Natural killer cell (primary cell): ENCODE measurements around the gene GPR152. TPM values are rescaled to one million over a fixed set of nuclear protein-coding genes. Genes with fewer than 3 reads are reported as not detected.

ENCODE experiments used
- ATAC-seq, 3 donors: fragments of 150-1000 bp in 2 of 3; fragments of 200-7000 bp in 1 of 3; cut with Tn5 transposase; 1 replicate in 1 of 3; 2 replicates in 2 of 3; pipeline ENCODE4 v1.10.0; 2021; ENCODE audit warnings: mild to moderate bottlenecking in 2 of 3, moderate library complexity in 2 of 3
- DNase-seq, 2 donors: peaks; one replicate each; pipeline versions ENCODE4 v3.0.0 to v3.0.0-alpha.2; 2013 to 2021; ENCODE audit warnings: mixed read lengths in 1 of 2
- H3K27ac ChIP-seq: one replicate; pipeline ENCODE4 v1.5.1; 2013; ENCODE audit warnings: mild to moderate bottlenecking, low read length
- H3K27me3 ChIP-seq: one replicate; pipeline ENCODE4 v1.6.1; 2013; ENCODE audit warnings: low read length; ENCODE audit not compliant: control insufficient read depth, insufficient read depth
- H3K36me3 ChIP-seq: one replicate; pipeline ENCODE4 v1.6.1; 2013; ENCODE audit warnings: low read length; ENCODE audit not compliant: control insufficient read depth, insufficient read depth
- H3K4me1 ChIP-seq: one replicate; pipeline ENCODE4 v1.6.1; 2013; ENCODE audit warnings: low read length; ENCODE audit not compliant: control insufficient read depth, insufficient read depth
- H3K4me3 ChIP-seq: one replicate; pipeline ENCODE4 v1.5.1; 2013; ENCODE audit warnings: low read length
- H3K9me3 ChIP-seq: one replicate; pipeline ENCODE4 v1.6.1; 2013; ENCODE audit warnings: low read length; ENCODE audit not compliant: control insufficient read depth, insufficient read depth
- H3K27ac Mint-ChIP-seq, 2 donors: one replicate each; pipeline ENCODE4 v1.8.0; 2022; ENCODE audit warnings: mild to moderate bottlenecking in 2 of 2, mixed read lengths in 2 of 2, moderate library complexity in 1 of 2
- H3K27me3 Mint-ChIP-seq, 2 donors: one replicate each; pipeline ENCODE4 v1.8.0; 2022; ENCODE audit warnings: low read depth in 2 of 2, mixed read lengths in 2 of 2
- H3K36me3 Mint-ChIP-seq: one replicate; pipeline ENCODE4 v1.8.0; 2022; ENCODE audit warnings: mixed read lengths
- H3K4me1 Mint-ChIP-seq, 2 donors: one replicate each; pipeline ENCODE4 v1.8.0; 2022; ENCODE audit warnings: mixed read lengths in 2 of 2
- H3K4me3 Mint-ChIP-seq: one replicate; pipeline ENCODE4 v1.8.0; 2022; ENCODE audit warnings: mild to moderate bottlenecking, moderate library complexity, mixed read lengths
- H3K9me3 Mint-ChIP-seq, 2 donors: one replicate each; pipeline ENCODE4 v1.8.0; 2022; ENCODE audit warnings: mixed read lengths in 2 of 2
- CTCF ChIP-seq: fragments of 200-600 bp; IDR thresholded peaks from one replicate; pipeline ENCODE4 v1.8.0; 2022; ENCODE audit warnings: antibody characterized with exemption
- WGBS: methylation state at CpG from one replicate; pipeline ENCODE4 v1.1.7; 2013; ENCODE audit warnings: missing lambda C conversion rate; ENCODE audit not compliant: insufficient coverage; 5-methylcytosine and 5-hydroxymethylcytosine counted together
- intact Hi-C: fragments of 100-400 bp; cut with micrococcal nuclease; formaldehyde crosslinking; loops from one replicate; pipeline ENCODE4 v1.14.2; 2022
- total RNA-seq, 4 donors: library from RNA; stranded (reverse); fragments of 120-200 nt in 1 of 4; gene quantifications; one replicate each; pipeline versions ENCODE4 v1.2.3 to v1.2.4, GENCODE V29; 2013 to 2022

The GPR152 gene
- total RNA-seq, 3 donors from 2014 or later (not counting 1 experiment from before 2014, with no cell fraction given): 0.25 TPM; not detected in 2

GRCh38 chr11:67419325-67420049, 33.0 kb downstream of the GPR152 start:
- 84% methylated on average over 21 of the region's 21 CpGs for WGBS
- no peaks in the 10 kb centered on the region for H3K27me3 ChIP-seq
- H3K36me3 Mint-ChIP-seq: no peaks in the 10 kb centered on the region
- H3K9me3 ChIP-seq: no peaks in the 10 kb centered on the region
- H3K27ac ChIP-seq: peak overlapping the region; percentile 79
- no peak for TF ChIP-seq CTCF
- no peaks in the 10 kb centered on the region for H3K9me3 Mint-ChIP-seq
- peak overlapping the region; percentile 79 for H3K4me3 Mint-ChIP-seq
- no peaks in the 10 kb centered on the region for H3K36me3 ChIP-seq
- DNase-seq (no peak), ATAC-seq (no peak)
- intact Hi-C loops: loop anchor here (2.0 kb wide), 1 partner anchor 17 kb away; no protein-coding TSS in a partner anchor
- H3K4me1 ChIP-seq: peaks cover 68% of the 10 kb centered on the region
- peak overlapping the region; percentile 83 to 87 for H3K27ac Mint-ChIP-seq
- peaks cover 16 to 69% of the 10 kb centered on the region in 2 donors for H3K4me1 Mint-ChIP-seq
- H3K4me3 ChIP-seq: no peak overlapping the region
- no peaks in the 10 kb centered on the region for H3K27me3 Mint-ChIP-seq

- peak overlapping the region; percentile 43 for H3K27ac ChIP-seq
- H3K27me3 ChIP-seq: no peaks in the 10 kb centered on the region
- H3K4me3 ChIP-seq: no peak overlapping the region
Measured at GRCh38 chr11:67418476-67419281, 33.9 kb downstream of the GPR152 start.

GRCh38 chr11:67417425-67417824, 35.1 kb downstream of the GPR152 start:
- no peaks in the 10 kb centered on the region for H3K27me3 Mint-ChIP-seq
- no peak overlapping the region for H3K4me3 ChIP-seq
- intact Hi-C loops: no loop called here
- 87% methylated on average over 12 of the region's 12 CpGs for WGBS
- peak overlapping the region in 1 of 2 donors; percentile 87 for H3K27ac Mint-ChIP-seq
- peak overlapping the region; percentile 21 for H3K4me3 Mint-ChIP-seq
- no peaks in the 10 kb centered on the region for H3K36me3 ChIP-seq
- H3K9me3 Mint-ChIP-seq: no peaks in the 10 kb centered on the region
- no peaks in the 10 kb centered on the region for H3K9me3 ChIP-seq
- no peaks in the 10 kb centered on the region for H3K36me3 Mint-ChIP-seq
- H3K4me1 ChIP-seq: peaks cover 84% of the 10 kb centered on the region
- H3K27me3 ChIP-seq: no peaks in the 10 kb centered on the region
- TF ChIP-seq CTCF: no peak
- ATAC-seq: no peak
- no peak for DNase-seq
- H3K4me1 Mint-ChIP-seq: peaks cover 30 to 73% of the 10 kb centered on the region in 2 donors
- peak overlapping the region; percentile 48 for H3K27ac ChIP-seq

More at GRCh38 chr11:67418476-67419281, 33.9 kb downstream of the GPR152 start:
- Histone ChIP-seq H3K4me1 (peaks cover 71% of the 10 kb centered on the region), H3K9me3 (no peaks in the 10 kb centered on the region), H3K36me3 (no peaks in the 10 kb centered on the region)
- Mint-ChIP-seq H3K27ac (peak overlapping the region; percentile 83 to 87), H3K36me3 (no peaks in the 10 kb centered on the region), H3K4me3 (peak overlapping the region; percentile 77), H3K4me1 (peaks cover 18 to 69% of the 10 kb centered on the region in 2 donors), H3K27me3 (no peaks in the 10 kb centered on the region), H3K9me3 (no peaks in the 10 kb centered on the region)
- intact Hi-C loops: no loop called here
- DNase-seq (peak in 1 of 2 donors; percentile 70), ATAC-seq (no peak)
- no peak for TF ChIP-seq CTCF
- 31% methylated on average over 26 of the region's 26 CpGs for WGBS
